Naive thymus-derived CD4-positive, alpha-beta T cell (primary cell): ENCODE data around the gene RNU5B-1. TPM values are rescaled to one million over a fixed set of nuclear protein-coding genes. Genes with fewer than 3 reads are reported as not detected.

Source experiments
- ATAC-seq: fragments of 150-1000 bp; cut with Tn5 transposase; 2 replicates; pipeline ENCODE4 v1.10.0; 2021; ENCODE audit warnings: mild to moderate bottlenecking, moderate library complexity
- CTCF ChIA-PET: fragments of 350-600 bp; sonication (Branson Sonifier 250); formaldehyde crosslinking; loops from one replicate; lab custom pipeline; 2021; ENCODE audit warnings: antibody characterized with exemption; lab: Charles Lee
- POLR2A ChIA-PET: fragments of 350-600 bp; sonication (Branson Sonifier 250); formaldehyde crosslinking; loops from one replicate; lab custom pipeline; 2021; ENCODE audit warnings: antibody characterized with exemption, inconsistent platforms; lab: Charles Lee
- DNase-seq, 9 donors: peaks; one replicate each; pipeline versions ENCODE4 v3.0.0 to v3.0.0-alpha.2; 2020 to 2022; ENCODE audit warnings: mixed read lengths in 1 of 9
- H3K27ac ChIP-seq: one replicate; pipeline ENCODE4 v1.7.0; 2013; ENCODE audit warnings: mild to moderate bottlenecking, low read depth, low read length, moderate library complexity
- H3K27me3 ChIP-seq, 2 donors: one replicate each; pipeline ENCODE4 v1.7.0; 2013; ENCODE audit warnings: low read length in 2 of 2, mild to moderate bottlenecking in 2 of 2, moderate library complexity in 2 of 2; ENCODE audit not compliant: control insufficient read depth in 2 of 2, insufficient read depth in 2 of 2
- H3K36me3 ChIP-seq, 3 experiments: 1 replicate in 2 of 3; 2 replicates in 1 of 3; pipeline ENCODE4 v1.7.0; 2013; ENCODE audit warnings: low read length in 3 of 3, mild to moderate bottlenecking in 3 of 3, moderate library complexity in 1 of 3; ENCODE audit not compliant: insufficient read depth in 3 of 3, control insufficient read depth in 2 of 3
- H3K4me1 ChIP-seq, 2 donors: one replicate each; pipeline ENCODE4 v1.7.0; 2013; ENCODE audit warnings: low read length in 2 of 2, mild to moderate bottlenecking in 2 of 2, moderate library complexity in 1 of 2; ENCODE audit not compliant: control insufficient read depth in 2 of 2, insufficient read depth in 2 of 2
- H3K4me3 ChIP-seq: 2 replicates; pipeline ENCODE4 v1.7.0; 2013; ENCODE audit warnings: mild to moderate bottlenecking, low read length
- H3K9me3 ChIP-seq, 3 experiments: 1 replicate in 2 of 3; 2 replicates in 1 of 3; pipeline ENCODE4 v1.7.0; 2013; ENCODE audit warnings: low read length in 3 of 3; ENCODE audit not compliant: control insufficient read depth in 2 of 3
- H3K27ac Mint-ChIP-seq, 9 donors: one replicate each; pipeline ENCODE4 v1.8.0; 2020 to 2022; ENCODE audit warnings: mixed read lengths in 9 of 9, mild to moderate bottlenecking in 8 of 9, moderate library complexity in 5 of 9, inconsistent platforms in 2 of 9
- H3K27me3 Mint-ChIP-seq, 5 donors: one replicate each; pipeline ENCODE4 v1.8.0; 2021 to 2022; ENCODE audit warnings: mixed read lengths in 5 of 5, mild to moderate bottlenecking in 1 of 5
- H3K36me3 Mint-ChIP-seq, 5 donors: one replicate each; pipeline ENCODE4 v1.8.0; 2020 to 2022; ENCODE audit warnings: mixed read lengths in 5 of 5, mild to moderate bottlenecking in 3 of 5, inconsistent platforms in 1 of 5
- H3K4me1 Mint-ChIP-seq, 7 donors: one replicate each; pipeline ENCODE4 v1.8.0; 2020 to 2022; ENCODE audit warnings: mixed read lengths in 7 of 7, mild to moderate bottlenecking in 3 of 7, inconsistent platforms in 1 of 7
- H3K4me3 Mint-ChIP-seq, 10 donors: one replicate each; pipeline ENCODE4 v1.8.0; 2020 to 2022; ENCODE audit warnings: mild to moderate bottlenecking in 10 of 10, mixed read lengths in 10 of 10, moderate library complexity in 6 of 10, inconsistent platforms in 2 of 10
- H3K9me3 Mint-ChIP-seq, 11 donors: one replicate each; pipeline ENCODE4 v1.8.0; 2020 to 2022; ENCODE audit warnings: mixed read lengths in 11 of 11, mild to moderate bottlenecking in 4 of 11, inconsistent platforms in 1 of 11, moderate library complexity in 1 of 11
- intact Hi-C, 2 donors: fragments of 100-400 bp; cut with micrococcal nuclease; formaldehyde crosslinking; loops; one replicate each; pipeline ENCODE4 v1.15.1; 2023
- polyA plus RNA-seq, 2 donors: library from polyadenylated mRNA; unstranded; fragments of 300-500 nt; fragmentation: Illumina TruSeq; gene quantifications; one replicate each; pipeline ENCODE4 v1.2.3, GENCODE V29; 2021
- total RNA-seq, 6 experiments: library from RNA in 5 of 6; stranded (reverse) in 5 of 6; gene quantifications; 1 replicate in 5 of 6; 2 replicates in 1 of 6; pipeline ENCODE4 v1.2.3 and lab custom pipeline; 2021 to 2026

The RNU5B-1 gene
- total and polyA plus RNA-seq, 7 experiments from 2014 or later: 18.9 TPM; not detected in 6

DNA sequence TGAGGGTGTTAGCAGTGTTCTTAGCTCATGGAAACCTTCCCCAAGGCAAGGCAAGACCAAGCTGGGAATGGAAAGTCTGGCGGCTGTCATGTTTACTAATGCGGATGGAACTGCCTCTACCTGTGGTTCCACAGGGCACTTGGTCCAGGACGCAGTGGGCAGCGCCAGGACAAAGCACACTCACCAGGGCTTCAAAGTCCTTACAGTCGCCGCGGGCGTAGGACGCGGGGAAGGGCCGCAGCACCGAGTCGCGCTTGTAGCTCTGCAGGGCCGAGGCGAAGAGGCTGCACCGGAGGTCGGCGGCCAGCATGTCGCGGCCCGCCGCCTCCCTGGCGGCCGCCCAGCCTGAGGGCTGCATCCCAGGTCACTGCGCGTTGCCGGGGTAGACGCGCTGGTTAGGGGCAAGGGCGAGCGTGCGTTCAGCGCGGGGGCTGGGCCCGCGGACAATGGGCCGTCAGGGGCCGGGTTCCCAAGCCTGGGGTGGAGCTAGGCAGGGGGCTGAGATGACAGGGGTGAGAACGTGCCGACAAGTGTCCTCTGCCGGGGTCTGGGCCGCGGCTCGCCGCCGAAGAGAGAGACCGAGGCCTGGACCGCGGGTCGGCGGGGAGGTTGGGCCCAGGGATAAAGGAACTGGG lies 18.3 kb upstream of the RNU5B-1 start:
- Histone ChIP-seq H3K27me3 (no peaks in the 10 kb centered on the region), H3K9me3 (no peaks in the 10 kb centered on the region), H3K4me3 (peak overlapping the region; percentile 68), H3K27ac (peak overlapping the region; percentile 87), H3K36me3 (peaks cover 0 to 5% (median 0%) of the 10 kb centered on the region in 3 experiments), H3K4me1 (peaks cover 15 to 18% of the 10 kb centered on the region in 2 donors)
- ChIA-PET POLR2A (interaction anchor here (0.6 to 3.7 kb wide), 17 partner anchors 9 to 1070 kb away, joined by 3 to 52 read pairs (median 6); partner anchors contain the start of genes CLPX, PDCD7, RAB11A and RNU5A-1), CTCF (interaction anchor here (0.5 to 2.9 kb wide), 4 partner anchors 11 to 1821 kb away, joined by 5 to 9 read pairs (median 7); no protein-coding TSS in a partner anchor)
- Mint-ChIP-seq H3K27me3 (no peaks in the 10 kb centered on the region), H3K36me3 (peaks cover 0 to 12% (median 9%) of the 10 kb centered on the region in 5 donors), H3K4me3 (peak overlapping the region; percentile 70 to 92 (median 90)), H3K27ac (peak overlapping the region; percentile 76 to 94 (median 87)), H3K9me3 (peaks cover 0 to 2% (median 0%) of the 10 kb centered on the region in 11 donors), H3K4me1 (peaks cover 30 to 65% (median 41%) of the 10 kb centered on the region in 7 donors)
- DNase-seq: peak in 3 of 9 donors; percentile 18 to 52 (median 28)
- ATAC-seq: peak; percentile 20
- intact Hi-C loops: loop anchor here (1.0 to 5.0 kb wide), 9 partner anchors 11 to 1194 kb away; partner anchors contain the start of genes CLPX (in 2 of the 2), RNU5B-1 (in 2 of the 2), CIAO2A (in 1 of the 2) and INTS14 (in 1 of the 2)

GRCh38 chr15:65286704-65287519 lies 17.6 kb upstream of the RNU5B-1 start, which contains the start of gene PARP16:
Gene PARP16 (minus strand): TSS chr15:65286883. CDS start chr15:65286426, 457 bp downstream.
- Mint-ChIP-seq H3K27me3 (no peaks in the 10 kb centered on the region), H3K4me1 (peaks cover 30 to 60% (median 41%) of the 10 kb centered on the region in 7 donors), H3K9me3 (peaks cover 0 to 2% (median 0%) of the 10 kb centered on the region in 11 donors), H3K27ac (peak within 1 kb of the TSS; percentile 76 to 94 (median 87)), H3K4me3 (peak within 1 kb of the TSS; percentile 70 to 92 (median 90)), H3K36me3 (peaks cover 0 to 12% (median 9%) of the 10 kb centered on the region in 5 donors)
- DNase-seq (peak; percentile 85 to 95 (median 87)), ATAC-seq (peak; percentile 97)
- CTCF ChIA-PET: interaction anchor here (0.6 to 2.9 kb wide), 5 partner anchors 9 to 600 kb away, joined by 3 to 9 read pairs (median 7); no protein-coding TSS in a partner anchor
- Histone ChIP-seq H3K27me3 (no peaks in the 10 kb centered on the region), H3K4me3 (peak within 1 kb of the TSS; percentile 68), H3K27ac (peak within 1 kb of the TSS; percentile 87), H3K4me1 (peaks cover 15 to 18% of the 10 kb centered on the region in 2 donors), H3K9me3 (no peaks in the 10 kb centered on the region), H3K36me3 (peaks cover 0 to 5% (median 0%) of the 10 kb centered on the region in 3 experiments)
- POLR2A ChIA-PET: interaction anchor here (0.6 to 3.7 kb wide), 22 partner anchors 8 to 1070 kb away, joined by 3 to 52 read pairs (median 4); partner anchors contain the start of genes CLPX, PDCD7, RAB11A and RNU5A-1
- intact Hi-C loops: loop anchor here (1.0 to 5.0 kb wide), 10 partner anchors 8 to 1195 kb away; partner anchors contain the start of genes CLPX (in 2 of the 2), RNU5B-1 (in 2 of the 2), CIAO2A (in 1 of the 2) and INTS14 (in 1 of the 2)

- Histone ChIP-seq H3K4me3 (peak overlapping the region; percentile 68), H3K27ac (peak overlapping the region; percentile 87), H3K36me3 (peaks cover 0 to 5% (median 0%) of the 10 kb centered on the region in 3 experiments), H3K9me3 (no peaks in the 10 kb centered on the region), H3K27me3 (no peaks in the 10 kb centered on the region), H3K4me1 (peaks cover 15 to 18% of the 10 kb centered on the region in 2 donors)
- peaks cover 0 to 9% (median 8%) of the 10 kb centered on the region in 5 donors for H3K36me3 Mint-ChIP-seq
- H3K4me3 Mint-ChIP-seq: peak overlapping the region; percentile 70 to 92 (median 90)
- POLR2A ChIA-PET: interaction anchor here (0.6 to 3.7 kb wide), 14 partner anchors 8 to 168 kb away, joined by 3 to 52 read pairs (median 6); partner anchors contain the start of genes CLPX, RNU5A-1 and RNU5B-1
- H3K27ac Mint-ChIP-seq: peak overlapping the region; percentile 76 to 94 (median 87)
- H3K9me3 Mint-ChIP-seq: peaks cover 0 to 2% (median 0%) of the 10 kb centered on the region in 11 donors
- H3K4me1 Mint-ChIP-seq: peaks cover 25 to 54% (median 36%) of the 10 kb centered on the region in 7 donors
- intact Hi-C loops: loop anchor here (1.0 to 5.0 kb wide), 6 partner anchors 8 to 1195 kb away; partner anchors contain the start of genes CIAO2A (in 1 of the 2), INTS14 (in 1 of the 2), PDCD7 (in 1 of the 2) and PLEKHO2 (in 1 of the 2)
- DNase-seq (no peak), ATAC-seq (no peak)
- CTCF ChIA-PET: interaction anchor here (1.0 to 2.9 kb wide), 3 partner anchors 10 to 12 kb away, joined by 3 to 9 read pairs (median 7); no protein-coding TSS in a partner anchor
- H3K27me3 Mint-ChIP-seq: no peaks in the 10 kb centered on the region
Measured at GRCh38 chr15:65287520-65287855, 17.0 kb upstream of the RNU5B-1 start.

DNA sequence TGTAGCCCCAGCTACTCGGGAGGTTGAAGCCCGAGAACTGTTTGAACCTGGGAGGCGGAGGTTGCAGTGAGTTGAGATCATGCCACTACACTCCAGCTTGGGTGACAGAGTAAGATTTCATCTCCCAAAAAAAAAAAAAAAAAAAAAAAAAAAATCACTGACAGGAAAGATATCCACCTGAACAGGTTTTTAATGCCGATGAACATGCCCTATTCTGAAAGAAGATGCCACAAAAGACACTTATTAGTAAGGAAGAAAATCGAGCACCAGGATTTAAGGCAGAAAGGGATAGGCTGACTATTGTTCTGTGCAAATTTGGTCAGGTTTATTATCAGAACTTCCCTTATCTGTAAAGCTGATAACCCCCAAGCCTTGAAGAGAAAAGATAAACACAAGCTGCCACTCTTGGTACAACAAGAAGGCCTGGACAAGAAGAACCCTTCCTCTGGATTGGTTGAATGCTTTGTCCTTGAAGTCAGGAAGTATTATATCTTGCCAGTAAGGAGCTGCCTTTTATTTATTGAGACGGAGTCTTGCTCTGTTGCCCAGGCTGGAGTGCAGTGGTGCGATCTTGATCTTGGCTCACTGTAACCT lies 15.1 kb upstream of the RNU5B-1 start:
- ATAC-seq (no peak), DNase-seq (no peak)
- peaks cover 15 to 18% of the 10 kb centered on the region in 2 donors for H3K4me1 ChIP-seq
- Mint-ChIP-seq H3K4me1 (peaks cover 15 to 35% (median 28%) of the 10 kb centered on the region in 7 donors), H3K4me3 (no peak overlapping the region), H3K27me3 (no peaks in the 10 kb centered on the region), H3K9me3 (peaks cover 0 to 2% (median 0%) of the 10 kb centered on the region in 11 donors), H3K27ac (no peak overlapping the region), H3K36me3 (no peaks in the 10 kb centered on the region)
- intact Hi-C loops: loop anchor here (5.0 kb wide), 3 partner anchors 302 to 1197 kb away; partner anchors contain the start of genes CIAO2A (in 1 of the 2), PLEKHO2 (in 1 of the 2) and SPG21 (in 1 of the 2)
- H3K36me3 ChIP-seq: peaks cover 0 to 5% (median 0%) of the 10 kb centered on the region in 3 experiments
- H3K27me3 ChIP-seq: no peaks in the 10 kb centered on the region
- no peaks in the 10 kb centered on the region for H3K9me3 ChIP-seq
- H3K27ac ChIP-seq: no peak overlapping the region
- no peak overlapping the region for H3K4me3 ChIP-seq
- POLR2A ChIA-PET: interaction anchor here (0.6 kb wide), 1 partner anchor 102 kb away, joined by 6 read pairs; no protein-coding TSS in a partner anchor
- CTCF ChIA-PET: interaction anchor here (0.6 kb wide), 2 partner anchors 102 to 138 kb away, joined by 3 read pairs; no protein-coding TSS in a partner anchor

- ChIA-PET POLR2A (no interaction called here), CTCF (no interaction called here)
- H3K9me3 Mint-ChIP-seq: peaks cover 0 to 2% (median 0%) of the 10 kb centered on the region in 11 donors
- no peak for DNase-seq
- Histone ChIP-seq H3K9me3 (no peaks in the 10 kb centered on the region), H3K27ac (no peak overlapping the region), H3K36me3 (peaks cover 0 to 5% (median 0%) of the 10 kb centered on the region in 3 experiments), H3K27me3 (no peaks in the 10 kb centered on the region), H3K4me1 (peaks cover 13 to 18% of the 10 kb centered on the region in 2 donors), H3K4me3 (no peak overlapping the region)
- H3K4me1 Mint-ChIP-seq: peaks cover 11 to 31% (median 25%) of the 10 kb centered on the region in 7 donors
- no peaks in the 10 kb centered on the region for H3K36me3 Mint-ChIP-seq
- H3K27ac Mint-ChIP-seq: no peak overlapping the region
- no peak for ATAC-seq
- intact Hi-C loops: loop anchor here in 1 of 2 donors (10.0 kb wide), 2 partner anchors 585 to 1215 kb away; partner anchors contain the start of genes RPL4 and ZWILCH
- H3K27me3 Mint-ChIP-seq: no peaks in the 10 kb centered on the region
- H3K4me3 Mint-ChIP-seq: no peak overlapping the region
Measured at GRCh38 chr15:65290228-65290627, 14.2 kb upstream of the RNU5B-1 start.
